GM12801 (cell line): ENCODE data around the gene MLNR.

Source experiments
- CTCF ChIP-seq: IDR thresholded peaks from one replicate; pipeline ENCODE4 v1.5.1; 2011; ENCODE audit warnings: control low read depth; ENCODE audit not compliant: insufficient read length; ENCODE audit errors: extremely low read depth

The MLNR gene

DNA sequence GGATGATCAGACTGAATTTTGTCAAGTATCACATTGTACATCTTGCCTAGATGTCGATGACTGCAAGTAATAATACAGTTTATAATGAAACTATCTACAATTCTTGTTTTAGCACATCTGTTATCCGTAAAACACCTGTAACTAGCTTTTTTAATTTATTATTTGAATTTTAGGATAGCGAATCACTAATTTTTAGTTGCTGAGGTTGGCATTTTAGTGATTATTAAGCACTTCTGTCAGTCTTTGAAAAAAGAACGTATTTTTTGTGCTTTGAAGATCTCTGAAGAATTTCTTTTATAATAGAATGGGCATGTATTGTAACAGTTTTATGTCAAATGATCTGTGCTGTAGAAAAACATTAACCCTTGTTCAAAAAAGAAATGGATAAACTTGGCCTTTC is 11.5 kb upstream of the MLNR start:
- TF ChIP-seq CTCF = no peak

GRCh38 chr13:49210114-49210513 is 10.0 kb upstream of the MLNR start:
- TF ChIP-seq CTCF = no peak

DNA sequence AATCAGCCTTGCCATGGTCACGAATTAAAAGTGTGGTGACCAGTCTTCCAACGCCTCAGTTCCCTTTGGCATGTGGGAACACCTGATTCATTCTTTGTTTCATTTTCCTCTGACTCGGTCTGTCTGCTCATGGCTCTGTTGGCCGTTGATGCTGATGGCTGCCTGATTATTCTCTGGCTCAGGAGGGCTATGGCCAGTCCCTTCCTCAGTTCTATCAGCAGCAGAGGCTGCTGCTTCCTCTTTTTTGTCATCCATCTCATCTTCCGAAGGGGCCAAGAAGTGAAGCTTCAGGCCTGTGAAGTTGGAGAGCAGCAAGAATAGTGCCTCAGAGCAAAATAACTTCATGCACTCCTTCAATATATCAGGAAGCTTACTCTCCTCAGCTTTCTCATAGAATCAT is 9.5 kb upstream of the MLNR start:
- TF ChIP-seq CTCF = no peak

DNA sequence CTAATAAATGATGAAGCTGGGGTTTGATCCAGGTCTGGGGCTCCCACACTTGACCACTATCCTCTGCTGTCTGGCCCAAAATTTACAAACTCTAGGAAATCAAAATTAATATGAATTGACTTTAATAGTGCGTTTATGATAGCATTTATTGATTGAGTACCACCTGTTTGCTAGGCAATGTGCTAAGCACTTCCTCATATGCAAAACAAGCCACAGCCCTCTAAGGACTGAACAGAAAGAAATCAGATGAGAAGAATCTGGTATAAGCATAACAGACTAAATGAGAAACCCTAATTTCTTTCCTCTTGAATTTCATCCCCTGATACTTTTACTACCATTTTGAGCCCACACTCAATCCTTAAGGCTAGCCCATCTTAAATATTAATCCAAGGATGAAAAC is 6.6 kb upstream of the MLNR start:
- TF ChIP-seq CTCF = no peak

DNA sequence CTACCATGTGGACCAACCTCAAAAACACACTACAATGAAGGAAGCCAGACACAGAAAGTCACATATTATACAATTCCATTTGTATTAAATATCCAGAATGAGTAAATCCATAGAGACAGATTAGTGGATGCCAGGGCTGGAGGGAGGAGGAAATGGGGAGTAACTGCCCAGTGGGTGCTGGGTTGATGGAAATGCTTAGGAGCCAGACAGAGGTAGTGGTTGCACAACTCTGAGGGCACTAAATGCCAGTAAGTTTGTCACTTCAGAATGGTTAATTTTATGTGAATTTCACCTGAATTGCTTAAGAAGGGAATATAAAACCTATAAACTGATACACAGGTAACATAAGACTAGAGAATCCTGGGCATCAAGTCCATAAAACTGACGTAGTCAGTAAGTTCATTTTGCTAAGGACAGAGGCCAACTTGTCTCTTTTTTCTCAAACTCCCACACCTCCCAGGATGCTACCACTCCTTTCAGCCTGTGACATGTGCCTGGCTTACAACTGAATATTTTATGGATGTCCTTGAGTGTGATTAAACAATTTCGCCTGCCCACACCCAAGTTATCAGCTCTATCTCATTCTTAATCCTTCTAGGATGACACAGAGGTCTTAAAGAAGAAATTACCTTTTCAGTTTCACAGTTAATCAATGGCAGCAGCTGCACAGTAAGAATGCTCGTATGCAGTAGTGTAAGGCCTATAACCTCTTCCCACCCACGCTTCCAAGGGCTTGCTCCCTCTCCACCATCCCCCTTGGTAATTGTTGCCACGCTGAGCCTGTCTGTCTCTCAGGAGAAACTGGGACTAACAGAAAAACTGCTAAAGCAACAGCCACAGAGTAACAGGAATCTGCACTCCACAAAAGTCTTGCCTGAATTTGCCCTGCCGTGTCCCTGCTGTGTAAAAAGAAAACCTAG is 5.9 kb upstream of the MLNR start:
- TF ChIP-seq CTCF = no peak

GRCh38 chr13:49214917-49215376 is 5.2 kb upstream of the MLNR start:
- no peak for TF ChIP-seq CTCF

DNA sequence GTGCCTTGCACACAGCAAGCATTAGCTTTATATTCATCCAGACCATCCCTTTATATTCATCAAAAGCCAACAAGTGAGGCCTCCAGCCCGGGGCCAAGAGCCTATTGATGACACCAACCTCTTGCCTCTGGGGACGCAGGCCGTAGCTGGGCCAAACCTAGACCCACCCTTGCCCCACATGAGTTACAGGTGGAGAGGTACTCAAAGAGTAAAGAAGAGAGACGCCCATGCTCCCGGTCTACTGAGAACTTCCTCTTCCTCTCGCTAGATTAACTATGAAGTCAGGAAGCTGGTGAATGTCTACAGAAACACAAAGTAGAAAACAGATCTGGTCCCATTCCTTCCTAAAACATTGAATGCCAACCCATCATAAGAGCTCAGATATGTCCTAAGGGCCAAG is 3.8 kb upstream of the MLNR start:
- TF ChIP-seq CTCF = no peak
